ENCODE measurements around the gene ATP2C2.

The ATP2C2 gene

DNA sequence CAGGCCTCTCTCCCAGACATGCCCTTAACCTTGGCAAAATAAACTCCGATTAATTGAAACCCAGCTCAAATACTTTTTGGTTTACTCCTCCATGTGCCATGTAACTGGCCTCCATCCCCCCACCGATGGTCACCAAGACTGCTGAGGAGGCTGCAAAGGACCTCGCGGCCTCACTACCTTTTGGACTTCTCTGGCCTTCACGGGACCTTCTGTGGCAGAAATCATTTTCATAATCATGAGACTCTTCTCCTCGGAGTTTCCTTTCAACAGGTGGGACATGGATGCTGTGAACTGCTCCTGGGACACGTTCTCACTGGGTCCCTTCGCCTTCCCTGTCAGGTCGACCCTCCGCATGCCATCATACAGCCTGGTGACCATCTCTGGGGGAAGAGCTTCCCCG is 127.2 kb downstream of the ATP2C2 start:
- TF ChIP-seq, protein P1, sequence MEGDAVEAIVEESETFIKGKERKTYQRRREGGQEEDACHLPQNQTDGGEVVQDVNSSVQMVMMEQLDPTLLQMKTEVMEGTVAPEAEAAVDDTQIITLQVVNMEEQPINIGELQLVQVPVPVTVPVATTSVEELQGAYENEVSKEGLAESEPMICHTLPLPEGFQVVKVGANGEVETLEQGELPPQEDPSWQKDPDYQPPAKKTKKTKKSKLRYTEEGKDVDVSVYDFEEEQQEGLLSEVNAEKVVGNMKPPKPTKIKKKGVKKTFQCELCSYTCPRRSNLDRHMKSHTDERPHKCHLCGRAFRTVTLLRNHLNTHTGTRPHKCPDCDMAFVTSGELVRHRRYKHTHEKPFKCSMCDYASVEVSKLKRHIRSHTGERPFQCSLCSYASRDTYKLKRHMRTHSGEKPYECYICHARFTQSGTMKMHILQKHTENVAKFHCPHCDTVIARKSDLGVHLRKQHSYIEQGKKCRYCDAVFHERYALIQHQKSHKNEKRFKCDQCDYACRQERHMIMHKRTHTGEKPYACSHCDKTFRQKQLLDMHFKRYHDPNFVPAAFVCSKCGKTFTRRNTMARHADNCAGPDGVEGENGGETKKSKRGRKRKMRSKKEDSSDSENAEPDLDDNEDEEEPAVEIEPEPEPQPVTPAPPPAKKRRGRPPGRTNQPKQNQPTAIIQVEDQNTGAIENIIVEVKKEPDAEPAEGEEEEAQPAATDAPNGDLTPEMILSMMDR (IDR thresholded peaks at IDR 0.05; ENCODE audit: low read depth, low read length, missing control alignments) = no peak
- DNase-seq (ENCODE audit: low read depth) = no peak

DNA sequence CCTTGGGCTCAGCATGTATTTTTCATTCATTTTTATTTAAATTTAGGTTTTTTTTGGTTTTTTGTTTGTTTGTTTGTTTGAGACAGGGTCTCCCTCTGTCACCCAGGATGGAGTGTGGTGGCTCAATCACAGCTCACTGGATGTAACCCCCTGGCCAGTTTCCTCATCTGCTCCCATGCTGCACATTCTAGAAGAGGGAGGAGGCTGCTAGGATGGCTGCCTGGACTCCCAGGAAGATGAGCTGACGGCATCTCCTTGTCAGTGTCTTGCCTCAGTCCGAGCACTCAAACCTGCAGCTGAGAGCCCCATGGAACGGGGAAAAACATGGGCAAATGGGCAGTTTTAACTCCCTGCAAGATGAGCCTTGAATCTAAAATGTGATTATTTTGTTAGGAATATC is 128.7 kb downstream of the ATP2C2 start:
- no peak for DNase-seq (ENCODE audit: low read depth)
- TF ChIP-seq, protein P1 (IDR thresholded peaks at IDR 0.05; ENCODE audit: low read depth, low read length, missing control alignments) = no peak

More for the DNA sequence above, 127.2 kb downstream of the ATP2C2 start:
- H3K4me3 ChIP-seq (ENCODE audit: low read depth, low read length) = no peak overlapping the region

DNA sequence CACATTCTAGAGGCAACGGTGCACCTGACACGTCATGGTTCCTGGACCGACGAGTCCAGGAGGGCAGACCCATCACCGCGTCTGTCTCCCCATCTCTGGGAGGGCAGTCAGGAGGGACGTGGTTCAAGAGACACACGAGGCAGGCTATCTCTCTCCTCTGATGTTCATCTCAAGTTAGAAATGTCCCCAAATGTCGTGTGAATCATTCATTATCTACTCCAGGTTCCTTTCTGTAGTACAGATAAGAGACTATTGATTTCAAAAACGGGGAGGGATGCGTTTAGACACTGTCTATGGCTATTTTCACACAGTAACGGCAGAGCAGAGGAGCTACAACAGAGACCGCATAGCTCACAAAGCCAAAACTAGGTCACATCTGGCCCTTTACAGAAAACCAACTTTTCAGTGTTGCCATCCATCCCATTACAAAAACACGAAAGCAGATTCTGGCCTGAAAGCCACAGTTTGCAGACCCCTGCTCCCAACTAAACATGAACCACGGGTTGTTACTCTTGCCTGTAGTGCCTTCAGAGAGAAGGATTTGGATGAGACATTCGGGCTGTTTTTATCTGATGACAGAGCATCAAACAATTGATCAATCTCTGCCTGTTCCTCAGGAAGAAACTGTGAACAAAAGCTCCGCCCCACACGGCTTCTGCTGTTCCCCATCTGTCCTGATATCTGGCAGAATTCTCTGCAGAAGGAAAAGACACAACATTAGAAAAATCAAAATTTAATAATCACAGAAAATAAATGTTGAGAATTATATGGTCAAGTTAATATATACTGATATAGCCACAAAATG is 129.3 kb downstream of the ATP2C2 start:
- no peak for DNase-seq (ENCODE audit: low read depth)
- no peak overlapping the region for H3K4me3 ChIP-seq (ENCODE audit: low read depth, low read length)
- TF ChIP-seq, protein P1 (IDR thresholded peaks at IDR 0.05; ENCODE audit: low read depth, low read length, missing control alignments) = no peak

More for the DNA sequence above, 128.7 kb downstream of the ATP2C2 start:
- H3K4me3 ChIP-seq (ENCODE audit: low read depth, low read length) = no peak overlapping the region

DNA sequence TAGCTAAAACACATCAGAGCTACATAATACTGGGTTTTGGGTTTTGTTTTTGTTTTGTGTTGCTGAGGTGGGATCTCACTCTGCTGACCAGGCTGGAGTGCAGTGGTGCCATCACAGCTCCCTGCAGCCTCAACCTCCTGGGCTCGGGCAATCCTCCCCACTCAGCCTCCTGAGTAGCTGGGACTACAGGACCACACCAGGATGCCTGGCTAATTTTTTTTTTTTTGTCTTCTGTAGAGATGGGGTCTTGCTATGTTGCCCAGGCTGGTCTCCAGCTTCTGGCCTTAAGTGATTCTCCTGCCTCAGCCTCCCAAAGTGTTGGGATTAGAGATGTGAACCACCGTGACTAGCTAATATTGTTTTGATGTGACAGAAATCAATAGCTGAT is 129.9 kb downstream of the ATP2C2 start:
- TF ChIP-seq, protein P1 (IDR thresholded peaks at IDR 0.05; ENCODE audit: low read depth, low read length, missing control alignments) = no peak
- DNase-seq (ENCODE audit: low read depth) = no peak
- no peak overlapping the region for H3K4me3 ChIP-seq (ENCODE audit: low read depth, low read length)

DNA sequence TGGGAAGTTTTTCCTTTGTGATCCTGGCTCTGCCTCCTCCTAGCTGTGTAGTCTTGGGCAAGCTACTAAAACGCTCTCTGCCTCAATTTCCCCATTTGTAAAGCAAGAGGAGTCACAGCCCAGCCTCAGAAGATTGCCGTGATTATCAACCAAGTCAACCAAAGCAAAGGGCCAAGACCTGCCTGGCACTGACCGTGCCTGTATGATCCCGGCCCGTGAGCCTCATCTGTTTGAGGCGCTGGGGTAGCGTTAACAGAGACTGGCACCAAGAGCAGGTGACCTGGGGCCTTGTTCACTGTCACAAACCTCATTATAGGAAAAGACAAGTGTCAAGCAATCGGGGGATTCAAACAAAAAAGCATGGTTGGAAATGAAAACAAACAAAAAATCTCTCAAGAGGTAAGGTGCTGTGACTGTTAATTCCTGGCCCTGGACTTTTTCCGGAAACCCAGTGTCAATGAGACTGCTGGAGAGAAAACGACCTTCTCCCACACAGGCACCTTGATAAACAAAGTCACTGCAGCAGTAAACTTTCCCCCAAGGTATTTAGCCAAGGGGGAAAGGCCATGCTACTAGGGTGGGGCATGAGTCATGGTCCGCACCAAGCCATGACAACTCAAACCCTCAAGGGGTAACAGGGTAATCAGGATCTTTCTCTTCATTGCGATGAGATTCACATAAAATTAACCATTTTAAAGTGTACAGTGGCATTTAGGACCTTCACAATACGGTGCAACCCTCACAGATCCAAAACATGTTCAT is 130.7 kb downstream of the ATP2C2 start:
- TF ChIP-seq, protein P1 (IDR thresholded peaks at IDR 0.05; ENCODE audit: low read depth, low read length, missing control alignments) = no peak
- DNase-seq (ENCODE audit: low read depth) = no peak
- no peak overlapping the region for H3K4me3 ChIP-seq (ENCODE audit: low read depth, low read length)

DNA sequence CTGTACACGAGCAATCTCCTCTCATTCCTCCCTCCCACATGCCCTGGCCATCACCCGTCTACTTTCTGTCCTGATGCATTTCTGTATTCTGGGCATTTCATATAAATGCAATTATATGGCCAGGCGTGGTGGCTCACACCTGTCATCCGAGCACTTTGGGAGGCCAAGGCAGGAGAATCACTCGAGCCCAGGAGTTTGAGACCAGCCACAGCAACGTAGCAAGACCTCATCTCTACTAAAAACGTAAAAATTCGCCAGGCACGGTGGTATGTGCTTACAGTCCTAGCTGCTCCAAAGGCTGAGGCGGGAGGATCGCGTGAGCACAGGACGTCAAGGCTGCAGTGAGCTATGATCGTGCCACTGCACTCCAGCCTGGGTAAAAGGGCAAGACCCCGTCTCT is 131.3 kb downstream of the ATP2C2 start:
- TF ChIP-seq, protein P1 (IDR thresholded peaks at IDR 0.05; ENCODE audit: low read depth, low read length, missing control alignments) = no peak
- H3K4me3 ChIP-seq (ENCODE audit: low read depth, low read length) = no peak overlapping the region
- no peak for DNase-seq (ENCODE audit: low read depth)

All from GM12864 (cell line).